Hepatocyte (in vitro differentiated cells): ENCODE measurements around the gene EXOC3L4. TPM values are rescaled to one million over a fixed set of nuclear protein-coding genes. Genes with fewer than 3 reads are reported as not detected.

Experiments used
- DNase-seq: peaks from one replicate; pipeline ENCODE4 v3.0.0-alpha.2; 2016; ENCODE audit warnings: low spot score
- H2AFZ ChIP-seq: fragments of 200-600 bp; sonication (generic); 2 replicates; pipeline ENCODE4 v1.6.0; 2016; ENCODE audit warnings: antibody characterized with exemption, mild to moderate bottlenecking
- H3K27ac ChIP-seq: fragments of 200-600 bp; sonication (generic); 2 replicates; pipeline ENCODE4 v1.5.1; 2016; ENCODE audit warnings: mild to moderate bottlenecking
- H3K27me3 ChIP-seq: fragments of 200-600 bp; sonication (generic); 2 replicates; pipeline ENCODE4 v1.6.1; 2016
- H3K36me3 ChIP-seq: fragments of 200-600 bp; sonication (generic); replicated peaks from 2 replicates; pipeline ENCODE4 v1.5.1; 2016; ENCODE audit warnings: low read depth; ENCODE audit not compliant: insufficient read depth
- H3K4me1 ChIP-seq: fragments of 200-600 bp; sonication (generic); 2 replicates; pipeline ENCODE4 v1.5.1; 2016; ENCODE audit warnings: mild to moderate bottlenecking, moderate library complexity; ENCODE audit not compliant: insufficient read depth
- H3K4me2 ChIP-seq: fragments of 200-600 bp; sonication (generic); 2 replicates; pipeline ENCODE4 v1.6.0; 2016
- H3K4me3 ChIP-seq: fragments of 200-600 bp; sonication (generic); 2 replicates; pipeline ENCODE4 v1.5.1; 2016; ENCODE audit warnings: mild to moderate bottlenecking
- H3K79me2 ChIP-seq: fragments of 200-600 bp; sonication (generic); 2 replicates; pipeline ENCODE4 v1.6.0; 2017; ENCODE audit warnings: mild to moderate bottlenecking
- H3K9me2 ChIP-seq: fragments of 200-600 bp; sonication (generic); replicated peaks from 2 replicates; pipeline ENCODE4 v1.6.0; 2017; ENCODE audit warnings: mild to moderate bottlenecking; ENCODE audit not compliant: insufficient read depth
- H3K9me3 ChIP-seq: fragments of 200-600 bp; sonication (generic); 2 replicates; pipeline ENCODE4 v1.5.1; 2016; ENCODE audit warnings: low read depth, mild to moderate bottlenecking
- H4K20me1 ChIP-seq: fragments of 200-600 bp; sonication (generic); 2 replicates; pipeline ENCODE4 v1.6.0; 2016; ENCODE audit warnings: mild to moderate bottlenecking; ENCODE audit not compliant: insufficient read depth, poor library complexity, severe bottlenecking
- EZH2 ChIP-seq: fragments of 200-600 bp; sonication (generic); IDR thresholded peaks from 2 replicates; pipeline ENCODE4 v1.6.1; 2016; ENCODE audit warnings: antibody characterized with exemption, mild to moderate bottlenecking, borderline replicate concordance
- EZH2phosphoT487 ChIP-seq: fragments of 200-600 bp; sonication (generic); IDR thresholded peaks from one replicate; pipeline ENCODE4 v1.6.1; 2018; ENCODE audit warnings: antibody characterized with exemption, mild to moderate bottlenecking, low read depth, moderate library complexity; ENCODE audit not compliant: unreplicated experiment, severe bottlenecking
- WGBS: methylation state at CpG from one replicate; pipeline ENCODE4 v1.1.6; 2016; ENCODE audit warnings: low lambda C conversion rate; ENCODE audit errors: missing lambda C conversion rate; 5-methylcytosine and 5-hydroxymethylcytosine counted together
- polyA plus RNA-seq: library from polyadenylated mRNA; unstranded; fragments of >200 nt; fragmentation: Nextera tagmentation; extraction: Ambion mirVana; gene quantifications from 2 replicates; pipeline ENCODE4 v1.2.1, GENCODE V29; 2016
- total RNA-seq: library from RNA; depleted of rRNA; stranded (reverse); fragments of >200 nt; gene quantifications from 2 replicates; pipeline ENCODE4 v1.2.3, GENCODE V29; 2014
- TF ChIP-seq, protein P1 (sequence below): fragments of 200-600 bp; sonication (generic); IDR thresholded peaks from 2 replicates; pipeline ENCODE4 v1.5.1; 2016; ENCODE audit warnings: antibody characterized with exemption, mild to moderate bottlenecking; ENCODE audit not compliant: poor library complexity

The EXOC3L4 gene
- total and polyA plus RNA-seq, 2 experiments from 2014 or later, result 35.3 to 40.3 TPM

DNA sequence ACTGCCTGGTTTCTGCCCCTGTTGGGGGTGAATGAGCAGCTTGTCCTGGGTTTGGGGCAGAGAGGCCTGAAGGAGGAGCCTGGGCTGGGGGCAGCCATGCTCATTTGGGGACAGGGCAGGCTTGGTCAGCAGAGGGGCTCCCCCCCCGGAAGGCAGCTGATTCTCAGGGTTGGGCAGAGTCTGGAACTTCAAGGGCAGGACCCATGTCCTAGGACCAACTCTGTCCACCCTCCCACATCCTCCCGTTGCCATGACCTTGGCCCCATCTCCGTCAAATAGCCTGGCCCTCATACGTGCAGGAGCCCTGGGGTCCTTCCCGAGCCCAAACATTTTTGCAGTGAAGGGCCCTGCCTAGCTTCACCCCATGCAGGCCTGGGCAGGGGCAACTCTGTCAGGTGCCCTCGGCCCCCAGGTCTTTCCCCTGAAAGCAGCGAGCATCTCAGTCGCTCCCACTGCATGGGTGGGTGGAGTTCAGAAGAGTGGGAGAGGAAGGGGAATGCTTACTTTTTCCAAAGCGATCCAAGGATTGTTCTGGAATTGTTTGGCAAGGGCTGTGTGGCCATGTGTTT lies 61.4 kb downstream of the EXOC3L4 start:
- no peak overlapping the region for H3K27ac ChIP-seq
- no peaks in the 10 kb centered on the region for H4K20me1 ChIP-seq
- H3K27me3 ChIP-seq, result no peaks in the 10 kb centered on the region
- H3K9me2 ChIP-seq, result no peaks in the 10 kb centered on the region
- H3K9me3 ChIP-seq, result no peaks in the 10 kb centered on the region
- no peaks in the 10 kb centered on the region for H3K36me3 ChIP-seq
- H2AFZ ChIP-seq, result no peak overlapping the region
- no peaks in the 10 kb centered on the region for H3K79me2 ChIP-seq
- H3K4me1 ChIP-seq, result peaks cover 11% of the 10 kb centered on the region
- DNase-seq, result no peak
- WGBS, result 91% methylated on average over 9 of the region's 9 CpGs
- no peak overlapping the region for H3K4me3 ChIP-seq
- H3K4me2 ChIP-seq, result no peak overlapping the region
- TF ChIP-seq, protein P1, sequence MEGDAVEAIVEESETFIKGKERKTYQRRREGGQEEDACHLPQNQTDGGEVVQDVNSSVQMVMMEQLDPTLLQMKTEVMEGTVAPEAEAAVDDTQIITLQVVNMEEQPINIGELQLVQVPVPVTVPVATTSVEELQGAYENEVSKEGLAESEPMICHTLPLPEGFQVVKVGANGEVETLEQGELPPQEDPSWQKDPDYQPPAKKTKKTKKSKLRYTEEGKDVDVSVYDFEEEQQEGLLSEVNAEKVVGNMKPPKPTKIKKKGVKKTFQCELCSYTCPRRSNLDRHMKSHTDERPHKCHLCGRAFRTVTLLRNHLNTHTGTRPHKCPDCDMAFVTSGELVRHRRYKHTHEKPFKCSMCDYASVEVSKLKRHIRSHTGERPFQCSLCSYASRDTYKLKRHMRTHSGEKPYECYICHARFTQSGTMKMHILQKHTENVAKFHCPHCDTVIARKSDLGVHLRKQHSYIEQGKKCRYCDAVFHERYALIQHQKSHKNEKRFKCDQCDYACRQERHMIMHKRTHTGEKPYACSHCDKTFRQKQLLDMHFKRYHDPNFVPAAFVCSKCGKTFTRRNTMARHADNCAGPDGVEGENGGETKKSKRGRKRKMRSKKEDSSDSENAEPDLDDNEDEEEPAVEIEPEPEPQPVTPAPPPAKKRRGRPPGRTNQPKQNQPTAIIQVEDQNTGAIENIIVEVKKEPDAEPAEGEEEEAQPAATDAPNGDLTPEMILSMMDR, result no peak
- TF ChIP-seq EZH2 (no peak), EZH2phosphoT487 (no peak)

DNA sequence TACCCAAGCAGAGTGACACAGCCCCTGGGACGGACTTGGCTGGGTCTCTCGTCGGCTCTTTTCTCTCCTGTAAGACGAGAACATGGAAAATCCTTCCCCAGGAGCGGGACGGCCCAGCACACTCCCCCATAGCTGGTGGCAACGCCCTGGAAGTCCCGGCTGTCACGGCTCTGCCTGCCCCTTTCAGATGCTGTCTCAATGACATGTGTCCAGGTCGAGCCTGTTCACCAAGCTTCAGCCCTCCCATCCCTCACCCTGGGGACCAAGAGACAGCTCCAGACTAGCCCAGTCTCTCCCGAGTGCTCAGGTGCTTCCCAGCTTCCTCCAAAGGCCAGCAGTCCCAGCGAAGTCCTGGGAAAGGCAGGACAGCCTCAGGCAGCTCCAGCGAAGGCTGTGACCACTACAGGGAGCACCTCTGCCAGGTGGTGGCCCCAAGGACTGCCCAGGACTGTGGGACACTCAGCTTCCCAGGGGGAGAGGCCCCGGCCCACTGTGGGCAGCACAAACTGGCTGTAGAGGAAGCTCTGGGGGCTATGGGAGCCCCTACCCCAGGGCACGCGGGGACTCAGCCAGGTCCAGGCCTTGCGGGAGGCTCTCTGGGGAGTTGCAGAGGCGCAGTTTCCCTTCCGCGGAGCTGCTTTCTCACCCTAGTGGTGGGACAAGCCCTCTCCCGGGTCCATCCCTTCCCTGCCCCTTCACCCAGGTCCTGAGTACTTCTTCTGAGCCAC lies 62.3 kb downstream of the EXOC3L4 start:
- Histone ChIP-seq H3K36me3 (no peaks in the 10 kb centered on the region), H3K79me2 (no peaks in the 10 kb centered on the region), H3K27ac (no peak overlapping the region), H3K27me3 (no peaks in the 10 kb centered on the region), H3K9me3 (no peaks in the 10 kb centered on the region), H2AFZ (no peak overlapping the region), H3K4me3 (no peak overlapping the region), H4K20me1 (no peaks in the 10 kb centered on the region), H3K4me2 (no peak overlapping the region), H3K4me1 (peaks cover 11% of the 10 kb centered on the region), H3K9me2 (no peaks in the 10 kb centered on the region)
- no peak for TF ChIP-seq EZH2
- no peak for TF ChIP-seq EZH2phosphoT487
- TF ChIP-seq, protein P1, result no peak
- 79% methylated on average over 21 of the region's 21 CpGs for WGBS
- no peak for DNase-seq

DNA sequence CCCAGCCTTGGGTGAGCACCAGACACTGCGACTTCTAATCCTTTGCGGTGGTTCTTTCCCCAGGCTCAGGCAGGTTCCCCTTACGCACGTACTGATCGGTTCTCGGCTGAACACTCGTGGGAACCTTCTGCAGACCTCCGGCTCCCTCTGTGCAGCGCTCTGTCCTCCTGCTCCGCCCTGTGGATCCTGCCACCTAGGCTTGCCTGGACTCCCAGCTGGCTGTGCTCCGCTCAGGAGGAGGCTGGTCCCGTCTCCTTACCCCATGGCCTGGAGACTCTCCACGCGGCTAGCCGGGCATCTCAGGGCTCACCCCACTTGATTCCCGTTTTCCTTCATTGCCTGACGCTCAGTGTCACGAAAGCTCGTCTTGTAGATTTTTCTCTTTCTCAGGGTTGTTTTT lies 63.4 kb downstream of the EXOC3L4 start:
- Histone ChIP-seq H3K4me3 (no peak overlapping the region), H3K9me2 (no peaks in the 10 kb centered on the region), H3K36me3 (no peaks in the 10 kb centered on the region), H3K79me2 (no peaks in the 10 kb centered on the region), H3K4me2 (no peak overlapping the region), H3K4me1 (peaks cover 11% of the 10 kb centered on the region), H2AFZ (no peak overlapping the region), H4K20me1 (no peaks in the 10 kb centered on the region), H3K9me3 (no peaks in the 10 kb centered on the region), H3K27ac (no peak overlapping the region), H3K27me3 (no peaks in the 10 kb centered on the region)
- no peak for DNase-seq
- TF ChIP-seq, protein P1, result no peak
- TF ChIP-seq EZH2 (no peak), EZH2phosphoT487 (no peak)
- 94% methylated on average over 19 of the region's 19 CpGs for WGBS
